ENCODE results near the gene ACKR4.
A peak's percentile ranks its signal among the peaks of the same experiment; 100 is the strongest.

ACKR4 gene

DNA sequence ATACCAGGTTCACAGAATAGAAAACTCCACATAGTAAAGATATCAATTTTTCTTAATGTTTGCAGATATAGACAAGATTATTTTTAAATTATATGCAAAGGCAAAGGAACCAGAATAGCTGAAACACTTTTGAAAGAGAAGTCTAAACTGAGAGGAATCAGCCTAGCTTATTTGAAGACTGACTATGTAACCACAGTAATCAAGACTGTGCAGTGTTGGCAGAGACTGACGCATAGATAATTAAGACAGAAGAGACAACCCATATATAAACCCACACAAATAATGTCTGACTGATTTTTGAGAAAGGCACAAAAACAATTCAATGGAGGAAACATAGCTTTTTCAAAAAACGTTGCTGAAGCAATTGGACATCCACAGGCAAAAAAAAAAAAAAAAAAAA is 28.6 kb upstream of the ACKR4 start:
- Histone ChIP-seq H3K4me1 (ENCODE audit: control insufficient read depth, insufficient read depth, low read depth, low read length) (no peaks in the 10 kb centered on the region), H4K91ac (ENCODE audit: low read length) (no peak overlapping the region), H2AK5ac (ENCODE audit: low read length, severe bottlenecking) (no peak overlapping the region), H3K4ac (ENCODE audit: low read depth in 1 of 2, low read length in 2 of 2) (no peak overlapping the region), H2BK120ac (ENCODE audit: low read depth, low read length) (no peak overlapping the region), H3K9ac (ENCODE audit: low read length) (peak overlapping the region; percentile 84), H3K4me2 (ENCODE audit: low read length, poor library complexity, severe bottlenecking) (no peak overlapping the region), H3K79me1 (replicated peaks; ENCODE audit: low read length, poor library complexity, severe bottlenecking) (no peaks in the 10 kb centered on the region), H2AFZ (ENCODE audit: low read depth, low read length) (no peak overlapping the region), H3K18ac (ENCODE audit: low read depth in 1 of 2, low read length in 2 of 2) (no peak overlapping the region), H3K27ac (ENCODE audit: low read length, poor library complexity, severe bottlenecking) (no peak overlapping the region), H3K4me3 (ENCODE audit: insufficient read depth in 1 of 2, low read depth in 1 of 2, low read length in 2 of 2) (no peak overlapping the region), H2BK12ac (ENCODE audit: low read length in 2 of 2) (no peak overlapping the region), H2BK15ac (ENCODE audit: low read depth, poor library complexity, severe bottlenecking) (no peak overlapping the region), H3K36me3 (ENCODE audit: control insufficient read depth in 1 of 2, insufficient read depth in 2 of 2, low read depth in 1 of 2, low read length in 2 of 2) (peaks cover 3 to 4% of the 10 kb centered on the region in 2 experiments), H3K23ac (ENCODE audit: low read length in 2 of 2) (no peak overlapping the region), H4K8ac (ENCODE audit: low read length) (no peak overlapping the region), H3K9me3 (ENCODE audit: control insufficient read depth, low read length) (no peaks in the 10 kb centered on the region), H2BK5ac (ENCODE audit: low read depth, low read length, poor library complexity, severe bottlenecking) (no peak overlapping the region), H3K27me3 (ENCODE audit: control insufficient read depth in 1 of 2, insufficient read depth in 1 of 2, low read length in 2 of 2) (no peaks in the 10 kb centered on the region), H3K14ac (ENCODE audit: low read length in 2 of 2) (no peak overlapping the region)
- WGBS, result 100% methylated on average over 1 of the region's 2 CpGs
- DNase-seq, result no peak

DNA sequence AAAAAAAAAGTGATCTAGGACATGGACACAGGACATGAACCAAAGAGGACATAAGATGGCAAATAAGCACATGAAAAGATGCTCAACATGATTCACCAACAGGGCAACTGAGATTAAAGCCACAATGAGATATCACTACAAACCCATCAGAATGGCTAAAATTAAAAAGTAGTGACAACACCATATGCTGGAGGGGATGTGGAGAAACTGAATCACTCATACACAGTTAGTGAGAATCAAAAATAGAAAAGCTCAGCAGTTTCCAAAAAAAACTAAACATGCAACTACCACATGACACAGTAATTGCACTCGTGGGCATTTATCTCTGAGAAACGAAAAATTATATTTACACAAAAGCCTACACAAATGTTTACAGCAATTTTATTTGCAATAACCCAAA is 27.9 kb upstream of the ACKR4 start:
- no peak overlapping the region for H2BK120ac ChIP-seq (ENCODE audit: low read depth, low read length)
- H3K27me3 ChIP-seq (ENCODE audit: control insufficient read depth in 1 of 2, insufficient read depth in 1 of 2, low read length in 2 of 2), result no peaks in the 10 kb centered on the region
- H2BK5ac ChIP-seq (ENCODE audit: low read depth, low read length, poor library complexity, severe bottlenecking), result no peak overlapping the region
- no peaks in the 10 kb centered on the region for H3K79me1 ChIP-seq (replicated peaks; ENCODE audit: low read length, poor library complexity, severe bottlenecking)
- no peaks in the 10 kb centered on the region for H3K9me3 ChIP-seq (ENCODE audit: control insufficient read depth, low read length)
- H2BK12ac ChIP-seq (ENCODE audit: low read length in 2 of 2), result no peak overlapping the region
- H3K27ac ChIP-seq (ENCODE audit: low read length, poor library complexity, severe bottlenecking), result no peak overlapping the region
- no peak overlapping the region for H3K23ac ChIP-seq (ENCODE audit: low read length in 2 of 2)
- no peaks in the 10 kb centered on the region for H3K4me1 ChIP-seq (ENCODE audit: control insufficient read depth, insufficient read depth, low read depth, low read length)
- no peak overlapping the region for H2BK15ac ChIP-seq (ENCODE audit: low read depth, poor library complexity, severe bottlenecking)
- no peak overlapping the region for H3K14ac ChIP-seq (ENCODE audit: low read length in 2 of 2)
- 74% methylated on average over 2 of the region's 2 CpGs for WGBS
- peak; percentile 19 for DNase-seq
- peaks cover 3 to 4% of the 10 kb centered on the region in 2 experiments for H3K36me3 ChIP-seq (ENCODE audit: control insufficient read depth in 1 of 2, insufficient read depth in 2 of 2, low read depth in 1 of 2, low read length in 2 of 2)
- H2AFZ ChIP-seq (ENCODE audit: low read depth, low read length), result no peak overlapping the region
- H3K9ac ChIP-seq (ENCODE audit: low read length), result peak overlapping the region; percentile 84
- no peak overlapping the region for H4K91ac ChIP-seq (ENCODE audit: low read length)
- H4K8ac ChIP-seq (ENCODE audit: low read length), result no peak overlapping the region
- no peak overlapping the region for H3K18ac ChIP-seq (ENCODE audit: low read depth in 1 of 2, low read length in 2 of 2)
- no peak overlapping the region for H3K4ac ChIP-seq (ENCODE audit: low read depth in 1 of 2, low read length in 2 of 2)
- no peak overlapping the region for H3K4me2 ChIP-seq (ENCODE audit: low read length, poor library complexity, severe bottlenecking)
- H2AK5ac ChIP-seq (ENCODE audit: low read length, severe bottlenecking), result no peak overlapping the region
- H3K4me3 ChIP-seq (ENCODE audit: insufficient read depth in 1 of 2, low read depth in 1 of 2, low read length in 2 of 2), result no peak overlapping the region

DNA sequence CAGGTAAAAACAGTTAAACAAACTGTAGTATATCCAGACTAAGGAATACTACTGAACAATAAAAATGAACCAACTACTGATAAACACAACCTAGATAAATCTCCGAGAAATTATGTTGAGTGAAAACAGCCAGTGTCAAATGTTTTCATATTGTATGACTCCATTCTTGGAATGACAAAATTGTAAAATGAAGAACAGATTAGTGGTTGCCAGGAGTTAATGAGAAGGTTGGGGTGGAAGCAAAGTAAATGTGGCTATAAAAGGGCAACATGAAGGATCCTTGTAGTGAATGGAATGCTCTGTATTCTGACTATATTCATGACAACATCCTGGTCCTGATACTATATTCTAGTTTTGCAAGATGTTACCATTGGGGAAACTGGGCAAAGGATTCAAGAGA is 27.5 kb upstream of the ACKR4 start:
- Histone ChIP-seq H3K27me3 (ENCODE audit: control insufficient read depth in 1 of 2, insufficient read depth in 1 of 2, low read length in 2 of 2) (no peaks in the 10 kb centered on the region), H3K36me3 (ENCODE audit: control insufficient read depth in 1 of 2, insufficient read depth in 2 of 2, low read depth in 1 of 2, low read length in 2 of 2) (peaks cover 3 to 4% of the 10 kb centered on the region in 2 experiments), H3K9me3 (ENCODE audit: control insufficient read depth, low read length) (no peaks in the 10 kb centered on the region), H3K18ac (ENCODE audit: low read depth in 1 of 2, low read length in 2 of 2) (no peak overlapping the region), H2BK5ac (ENCODE audit: low read depth, low read length, poor library complexity, severe bottlenecking) (no peak overlapping the region), H2AK5ac (ENCODE audit: low read length, severe bottlenecking) (no peak overlapping the region), H3K79me1 (replicated peaks; ENCODE audit: low read length, poor library complexity, severe bottlenecking) (no peaks in the 10 kb centered on the region), H3K4me1 (ENCODE audit: control insufficient read depth, insufficient read depth, low read depth, low read length) (no peaks in the 10 kb centered on the region), H3K4me2 (ENCODE audit: low read length, poor library complexity, severe bottlenecking) (no peak overlapping the region), H2AFZ (ENCODE audit: low read depth, low read length) (no peak overlapping the region), H4K8ac (ENCODE audit: low read length) (no peak overlapping the region), H3K23ac (ENCODE audit: low read length in 2 of 2) (no peak overlapping the region), H2BK120ac (ENCODE audit: low read depth, low read length) (no peak overlapping the region), H2BK15ac (ENCODE audit: low read depth, poor library complexity, severe bottlenecking) (no peak overlapping the region), H3K4ac (ENCODE audit: low read depth in 1 of 2, low read length in 2 of 2) (no peak overlapping the region), H4K91ac (ENCODE audit: low read length) (no peak overlapping the region), H3K9ac (ENCODE audit: low read length) (peak overlapping the region; percentile 84), H3K4me3 (ENCODE audit: insufficient read depth in 1 of 2, low read depth in 1 of 2, low read length in 2 of 2) (no peak overlapping the region), H3K14ac (ENCODE audit: low read length in 2 of 2) (no peak overlapping the region), H2BK12ac (ENCODE audit: low read length in 2 of 2) (no peak overlapping the region), H3K27ac (ENCODE audit: low read length, poor library complexity, severe bottlenecking) (no peak overlapping the region)
- 91% methylated on average over 1 of the region's 1 CpG for WGBS
- no peak for DNase-seq

DNA sequence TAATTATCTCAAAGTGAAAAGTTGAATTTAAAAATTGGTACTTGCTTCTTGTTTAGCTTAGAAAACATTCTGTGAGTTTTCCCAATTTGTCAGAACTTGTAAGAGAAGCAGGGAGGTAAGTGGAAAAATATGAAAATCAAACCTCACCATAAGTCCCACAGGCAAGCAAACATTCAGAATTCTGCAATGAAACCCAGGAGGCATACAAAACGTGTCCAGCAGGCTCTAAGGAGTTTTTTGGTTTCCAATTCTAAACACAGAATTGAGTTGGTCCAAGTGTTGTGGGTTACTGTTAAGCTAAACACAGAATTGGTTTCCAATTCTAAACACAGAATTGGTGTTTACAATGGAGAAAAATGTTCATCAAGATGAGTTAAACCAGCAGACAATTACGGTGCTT is 27.1 kb upstream of the ACKR4 start:
- Histone ChIP-seq H3K9ac (ENCODE audit: low read length) (peak overlapping the region; percentile 84), H2BK5ac (ENCODE audit: low read depth, low read length, poor library complexity, severe bottlenecking) (no peak overlapping the region), H3K18ac (ENCODE audit: low read depth in 1 of 2, low read length in 2 of 2) (no peak overlapping the region), H3K14ac (ENCODE audit: low read length in 2 of 2) (no peak overlapping the region), H2AK5ac (ENCODE audit: low read length, severe bottlenecking) (no peak overlapping the region), H3K4ac (ENCODE audit: low read depth in 1 of 2, low read length in 2 of 2) (no peak overlapping the region), H3K4me3 (ENCODE audit: insufficient read depth in 1 of 2, low read depth in 1 of 2, low read length in 2 of 2) (no peak overlapping the region), H4K8ac (ENCODE audit: low read length) (no peak overlapping the region), H2BK12ac (ENCODE audit: low read length in 2 of 2) (no peak overlapping the region), H2BK120ac (ENCODE audit: low read depth, low read length) (no peak overlapping the region), H2BK15ac (ENCODE audit: low read depth, poor library complexity, severe bottlenecking) (no peak overlapping the region), H3K27ac (ENCODE audit: low read length, poor library complexity, severe bottlenecking) (no peak overlapping the region), H3K27me3 (ENCODE audit: control insufficient read depth in 1 of 2, insufficient read depth in 1 of 2, low read length in 2 of 2) (no peaks in the 10 kb centered on the region), H4K91ac (ENCODE audit: low read length) (no peak overlapping the region), H3K79me1 (replicated peaks; ENCODE audit: low read length, poor library complexity, severe bottlenecking) (no peaks in the 10 kb centered on the region), H2AFZ (ENCODE audit: low read depth, low read length) (no peak overlapping the region), H3K4me2 (ENCODE audit: low read length, poor library complexity, severe bottlenecking) (no peak overlapping the region), H3K36me3 (ENCODE audit: control insufficient read depth in 1 of 2, insufficient read depth in 2 of 2, low read depth in 1 of 2, low read length in 2 of 2) (peaks cover 2 to 4% of the 10 kb centered on the region in 2 experiments), H3K9me3 (ENCODE audit: control insufficient read depth, low read length) (no peaks in the 10 kb centered on the region), H3K23ac (ENCODE audit: low read length in 2 of 2) (no peak overlapping the region), H3K4me1 (ENCODE audit: control insufficient read depth, insufficient read depth, low read depth, low read length) (no peaks in the 10 kb centered on the region)
- DNase-seq, result peak; percentile 4
- WGBS, result 90% methylated on average over 1 of the region's 2 CpGs

All from mesenchymal stem cell (in vitro differentiated cells and primary cell).